Skeletal muscle tissue (tissue), 4 donors: ENCODE data around the gene UVSSA. TPM values are rescaled to one million over a fixed set of nuclear protein-coding genes. Genes with fewer than 3 reads are reported as not detected.

Experiments
- H3K27ac ChIP-seq: one replicate; pipeline ENCODE4 v1.7.0; 2013; ENCODE audit warnings: mild to moderate bottlenecking, low read depth, low read length, inconsistent platforms
- H3K27me3 ChIP-seq, 3 donors: one replicate each; pipeline ENCODE4 v1.7.0; 2013; ENCODE audit warnings: low read length in 3 of 3; ENCODE audit not compliant: control insufficient read depth in 3 of 3, insufficient read depth in 3 of 3
- H3K36me3 ChIP-seq, 3 donors: one replicate each; pipeline ENCODE4 v1.7.0; 2013; ENCODE audit warnings: low read length in 3 of 3; ENCODE audit not compliant: control insufficient read depth in 3 of 3, insufficient read depth in 3 of 3
- H3K4me1 ChIP-seq, 3 donors: one replicate each; pipeline ENCODE4 v1.7.0; 2013; ENCODE audit warnings: low read length in 3 of 3, mild to moderate bottlenecking in 3 of 3; ENCODE audit not compliant: control insufficient read depth in 3 of 3, insufficient read depth in 3 of 3
- H3K4me3 ChIP-seq, 3 donors: one replicate each; pipeline ENCODE4 v1.7.0; 2013; ENCODE audit warnings: low read length in 3 of 3
- H3K9ac ChIP-seq, 3 donors: one replicate each; pipeline ENCODE4 v1.7.0; 2013; ENCODE audit warnings: low read length in 3 of 3, mild to moderate bottlenecking in 3 of 3, moderate library complexity in 2 of 3, low read depth in 1 of 3
- H3K9me3 ChIP-seq, 3 donors: one replicate each; pipeline ENCODE4 v1.7.0; 2013; ENCODE audit warnings: low read length in 3 of 3; ENCODE audit not compliant: control insufficient read depth in 3 of 3
- total RNA-seq: library from RNA; depleted of rRNA; stranded (reverse); fragments of >200 nt; gene quantifications from one replicate; pipeline ENCODE4 v1.2.3, GENCODE V29; 2014
- donor health status: Osteomylitis.

Gene UVSSA
- total RNA-seq, 1 donor from 2014 or later, result 2.6 TPM

DNA sequence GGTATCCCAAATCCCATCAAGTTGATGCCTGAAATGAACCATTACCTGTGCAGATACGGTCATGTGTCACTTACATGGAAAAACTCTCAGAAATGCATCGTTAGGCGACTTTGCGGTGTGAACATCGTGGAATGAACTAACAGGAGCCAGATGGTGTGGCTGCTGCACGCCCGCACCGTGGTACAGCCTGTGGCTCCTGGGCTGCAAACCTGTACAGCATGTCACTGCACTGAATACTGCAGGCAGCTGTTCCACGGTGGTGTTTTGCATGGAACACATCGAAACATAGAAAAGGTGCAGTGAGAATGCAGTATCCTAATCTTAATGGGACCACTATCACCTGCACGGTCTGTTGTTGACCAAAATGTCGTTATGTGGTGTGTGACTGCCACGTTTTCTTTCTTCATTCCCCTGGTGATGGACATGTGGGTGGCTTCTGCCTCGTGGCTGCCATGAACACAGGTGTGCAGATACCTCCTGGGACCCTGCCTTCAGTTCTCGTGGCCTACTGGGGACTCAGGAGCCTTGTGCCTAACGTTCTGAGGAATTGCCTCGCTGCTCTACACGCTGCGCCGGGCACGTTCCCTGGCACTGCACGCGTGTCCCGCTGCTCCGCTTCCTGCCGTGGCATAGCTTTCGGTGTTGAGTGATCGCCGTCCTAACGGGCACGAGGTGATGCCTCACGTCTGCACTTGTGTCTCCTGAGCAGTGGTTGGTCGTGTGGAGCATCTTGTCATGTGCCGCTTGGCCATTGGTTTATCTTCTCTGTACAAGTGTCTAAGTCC is 38.9 kb upstream of the UVSSA start:
- Histone ChIP-seq H3K36me3 (peaks cover 9 to 10% (median 10%) of the 10 kb centered on the region in 3 donors), H3K9me3 (no peaks in the 10 kb centered on the region), H3K27ac (no peak overlapping the region), H3K4me1 (peaks cover 27 to 39% (median 33%) of the 10 kb centered on the region in 3 donors), H3K9ac (no peak overlapping the region), H3K27me3 (no peaks in the 10 kb centered on the region), H3K4me3 (no peak overlapping the region)

DNA sequence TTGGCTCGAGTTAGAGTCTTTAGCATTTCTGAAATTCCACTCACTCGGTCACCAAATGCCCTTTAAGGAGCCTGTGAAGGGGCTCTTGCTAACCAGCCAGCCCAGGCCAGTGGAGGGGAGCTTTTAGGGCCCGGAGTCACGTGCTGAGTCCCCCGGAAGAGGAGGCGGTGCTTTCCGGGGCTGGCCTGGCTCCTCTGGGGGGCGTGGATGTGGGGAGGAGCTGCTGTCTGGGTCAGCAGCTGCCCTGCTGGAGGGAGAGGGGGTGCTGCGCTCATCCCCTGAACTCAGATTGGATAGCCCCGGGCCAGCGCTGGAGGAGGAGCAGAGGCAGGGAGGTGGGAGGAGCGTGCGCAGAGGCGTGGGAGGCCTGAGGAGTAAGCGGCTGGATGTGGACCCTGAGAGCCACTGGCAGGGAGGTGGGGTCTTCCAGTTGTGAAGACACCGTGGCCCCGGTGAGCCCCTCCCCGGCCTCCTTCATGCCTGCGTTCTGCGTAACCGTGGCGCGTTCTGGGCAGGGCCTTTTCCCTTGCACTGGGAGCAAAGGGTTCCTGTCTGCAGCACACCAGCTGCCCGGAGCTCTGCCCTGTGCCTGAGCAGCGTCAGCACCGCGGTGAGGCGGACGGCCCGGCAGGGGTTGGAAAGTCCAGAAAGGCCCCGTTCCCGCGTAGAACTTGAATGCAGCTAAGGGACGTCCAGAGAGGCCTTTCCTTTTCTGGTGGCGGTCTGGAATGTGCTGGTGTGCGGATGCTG is 37.6 kb upstream of the UVSSA start:
- H3K27ac ChIP-seq, result peak overlapping the region; percentile 63
- no peaks in the 10 kb centered on the region for H3K27me3 ChIP-seq
- peak overlapping the region; percentile 65 to 71 (median 71) for H3K4me3 ChIP-seq
- H3K4me1 ChIP-seq, result peaks cover 27 to 39% (median 33%) of the 10 kb centered on the region in 3 donors
- peak overlapping the region; percentile 62 to 76 (median 70) for H3K9ac ChIP-seq
- H3K36me3 ChIP-seq, result peaks cover 15 to 19% (median 16%) of the 10 kb centered on the region in 3 donors
- H3K9me3 ChIP-seq, result no peaks in the 10 kb centered on the region

DNA sequence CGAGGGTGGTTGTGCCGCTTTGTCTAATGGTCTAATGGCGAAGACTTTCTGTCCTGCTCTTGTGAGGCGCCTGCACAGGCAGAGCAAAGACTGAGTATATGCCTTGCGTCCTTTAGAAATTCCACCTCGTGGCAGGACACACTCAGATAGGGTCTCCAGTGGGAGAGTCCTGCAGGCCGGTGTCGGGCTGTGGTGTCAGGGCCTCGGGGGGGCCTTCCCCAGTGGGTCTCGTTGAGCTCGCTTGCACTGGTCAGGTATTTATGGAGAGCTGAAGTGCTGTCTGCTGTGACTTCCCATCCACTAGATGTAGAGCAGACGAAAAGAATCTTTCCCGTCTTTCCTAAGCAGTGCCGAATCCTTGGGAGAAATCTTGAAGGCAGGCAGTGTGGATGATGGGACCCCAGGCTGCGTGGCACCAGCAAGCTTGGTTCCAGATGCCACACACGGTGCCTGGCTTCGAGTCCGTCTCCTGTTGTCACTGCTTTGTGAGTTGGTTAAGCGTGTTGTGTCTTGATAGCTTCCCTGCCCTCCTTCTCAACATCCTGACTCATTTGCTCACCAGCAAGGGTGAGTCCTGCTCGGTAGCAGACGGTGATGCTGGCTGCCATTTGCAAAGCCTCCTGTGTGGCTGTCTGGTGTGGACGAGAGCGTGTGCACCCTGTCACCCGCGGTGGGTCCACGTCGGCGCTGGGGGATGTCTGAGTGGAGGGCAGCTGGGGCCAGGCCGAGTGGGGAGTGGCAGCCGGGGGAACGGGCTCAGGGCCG is 36.8 kb upstream of the UVSSA start:
- H3K4me1 ChIP-seq, result peaks cover 27 to 39% (median 33%) of the 10 kb centered on the region in 3 donors
- H3K27me3 ChIP-seq, result no peaks in the 10 kb centered on the region
- no peaks in the 10 kb centered on the region for H3K9me3 ChIP-seq
- peak overlapping the region; percentile 36 for H3K27ac ChIP-seq
- peak overlapping the region; percentile 65 to 71 (median 71) for H3K4me3 ChIP-seq
- H3K9ac ChIP-seq, result peak overlapping the region; percentile 59 to 76 (median 62)
- H3K36me3 ChIP-seq, result peaks cover 18 to 27% (median 22%) of the 10 kb centered on the region in 3 donors

DNA sequence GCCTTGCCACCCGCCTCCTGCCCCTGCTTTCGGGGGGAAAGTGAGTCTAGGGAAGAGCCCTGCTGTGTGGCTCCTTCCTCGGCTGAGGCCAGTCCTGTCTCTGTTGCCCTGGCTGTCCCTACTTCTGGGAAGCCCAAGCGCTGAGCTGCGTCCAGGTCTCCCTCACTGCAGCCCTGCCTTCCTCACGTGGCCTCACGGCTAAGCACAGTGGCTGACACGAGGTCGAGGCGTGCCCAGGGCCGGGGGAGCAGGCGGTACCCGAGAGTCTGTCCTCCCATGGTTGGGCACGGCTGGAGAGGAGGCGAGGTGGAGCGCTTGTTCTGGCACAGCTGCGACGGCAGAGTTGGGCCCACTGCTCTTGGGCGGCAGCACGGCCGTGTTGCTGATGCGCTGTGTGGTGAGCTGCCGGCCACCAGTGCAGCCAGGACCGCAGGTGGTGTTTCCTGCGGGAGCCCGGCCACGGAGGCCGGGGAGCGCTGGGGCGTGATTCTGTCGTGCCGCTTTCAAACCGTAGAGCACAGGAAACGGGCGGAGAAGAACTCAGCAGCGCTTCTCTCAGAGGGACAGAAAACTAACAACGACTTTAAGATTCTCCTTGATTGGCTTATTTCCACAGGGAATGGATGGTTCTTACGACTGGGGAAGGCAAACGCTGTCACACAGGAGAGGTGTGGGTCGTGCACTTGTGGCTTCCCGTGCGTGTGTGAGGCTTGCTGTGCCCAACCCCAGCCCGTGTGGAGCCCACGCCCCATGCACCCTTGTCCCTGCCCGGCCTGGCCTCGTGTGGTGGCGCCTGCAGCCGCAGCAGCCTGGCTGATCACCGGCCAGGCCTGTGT is 36.0 kb upstream of the UVSSA start:
- H3K4me1 ChIP-seq, result peaks cover 27 to 35% (median 33%) of the 10 kb centered on the region in 3 donors
- H3K27me3 ChIP-seq, result no peaks in the 10 kb centered on the region
- peaks cover 23 to 31% (median 26%) of the 10 kb centered on the region in 3 donors for H3K36me3 ChIP-seq
- no peak overlapping the region for H3K27ac ChIP-seq
- peak overlapping the region in 1 of 3 donors; percentile 76 for H3K9ac ChIP-seq
- H3K4me3 ChIP-seq, result no peak overlapping the region
- H3K9me3 ChIP-seq, result no peaks in the 10 kb centered on the region

DNA sequence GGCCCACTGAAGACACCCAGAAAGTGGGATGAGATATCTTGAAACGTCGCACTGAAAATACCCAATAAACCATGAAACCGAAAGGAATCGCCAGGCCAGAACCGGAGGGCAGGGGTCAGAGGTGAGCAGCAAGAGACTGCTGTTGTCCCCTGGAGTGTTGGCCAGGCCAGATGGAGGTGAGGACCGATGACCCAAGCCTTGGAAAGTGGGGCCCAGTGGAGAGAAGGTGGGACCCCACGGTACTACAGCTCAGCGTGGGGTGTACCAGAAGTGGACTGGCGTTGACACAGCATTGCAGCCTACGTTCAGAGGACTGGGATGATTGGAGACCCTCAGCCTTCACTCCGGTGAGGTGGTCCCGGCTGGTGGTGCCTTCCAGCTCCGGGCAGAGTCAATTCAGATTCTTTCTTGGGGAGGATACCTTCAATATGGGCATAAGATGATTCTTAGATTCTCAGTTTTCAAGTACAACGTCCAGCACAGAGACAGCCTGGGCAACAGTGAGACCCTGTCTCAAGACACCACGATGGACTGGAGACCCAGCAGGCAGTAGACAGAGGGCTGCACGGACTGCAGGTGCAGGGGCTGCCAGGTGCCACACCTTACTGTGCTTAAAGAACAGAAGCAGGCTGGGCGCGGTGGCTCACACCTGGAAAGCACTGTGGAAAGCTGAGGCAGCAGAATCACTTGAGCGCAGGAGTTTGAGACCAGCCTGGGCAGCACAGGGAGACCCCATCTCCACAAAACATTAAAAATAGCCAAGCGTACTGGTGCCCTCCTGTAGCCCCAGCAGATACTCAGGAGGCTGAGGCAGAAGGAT is 34.0 kb upstream of the UVSSA start:
- H3K9me3 ChIP-seq, result no peaks in the 10 kb centered on the region
- peaks cover 39 to 46% (median 42%) of the 10 kb centered on the region in 3 donors for H3K36me3 ChIP-seq
- no peak overlapping the region for H3K4me3 ChIP-seq
- no peak overlapping the region for H3K27ac ChIP-seq
- no peaks in the 10 kb centered on the region for H3K27me3 ChIP-seq
- peaks cover 27 to 34% (median 33%) of the 10 kb centered on the region in 3 donors for H3K4me1 ChIP-seq
- H3K9ac ChIP-seq, result no peak overlapping the region

DNA sequence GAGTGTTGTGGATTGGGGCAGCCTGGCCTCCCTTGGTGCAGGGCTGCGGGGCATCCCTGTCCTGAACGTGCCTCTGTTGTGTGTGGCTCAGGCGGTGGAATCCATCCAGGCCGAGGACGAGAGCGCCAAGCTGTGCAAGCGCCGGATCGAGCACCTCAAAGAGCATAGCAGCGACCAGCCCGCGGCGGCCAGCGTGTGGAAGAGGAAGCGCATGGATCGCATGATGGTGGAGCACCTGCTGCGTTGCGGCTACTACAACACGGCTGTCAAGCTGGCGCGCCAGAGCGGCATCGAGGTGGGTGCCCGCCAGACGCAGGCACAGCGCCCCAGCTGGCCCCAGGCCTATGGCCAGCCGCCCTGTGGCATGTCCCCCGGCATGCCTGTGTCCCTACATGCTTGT is 31.7 kb upstream of the UVSSA start:
- H3K9me3 ChIP-seq, result no peaks in the 10 kb centered on the region
- no peaks in the 10 kb centered on the region for H3K27me3 ChIP-seq
- peaks cover 7 to 15% (median 12%) of the 10 kb centered on the region in 3 donors for H3K4me1 ChIP-seq
- no peak overlapping the region for H3K9ac ChIP-seq
- H3K4me3 ChIP-seq, result no peak overlapping the region
- H3K36me3 ChIP-seq, result peaks cover 47 to 53% (median 48%) of the 10 kb centered on the region in 3 donors
- H3K27ac ChIP-seq, result no peak overlapping the region

DNA sequence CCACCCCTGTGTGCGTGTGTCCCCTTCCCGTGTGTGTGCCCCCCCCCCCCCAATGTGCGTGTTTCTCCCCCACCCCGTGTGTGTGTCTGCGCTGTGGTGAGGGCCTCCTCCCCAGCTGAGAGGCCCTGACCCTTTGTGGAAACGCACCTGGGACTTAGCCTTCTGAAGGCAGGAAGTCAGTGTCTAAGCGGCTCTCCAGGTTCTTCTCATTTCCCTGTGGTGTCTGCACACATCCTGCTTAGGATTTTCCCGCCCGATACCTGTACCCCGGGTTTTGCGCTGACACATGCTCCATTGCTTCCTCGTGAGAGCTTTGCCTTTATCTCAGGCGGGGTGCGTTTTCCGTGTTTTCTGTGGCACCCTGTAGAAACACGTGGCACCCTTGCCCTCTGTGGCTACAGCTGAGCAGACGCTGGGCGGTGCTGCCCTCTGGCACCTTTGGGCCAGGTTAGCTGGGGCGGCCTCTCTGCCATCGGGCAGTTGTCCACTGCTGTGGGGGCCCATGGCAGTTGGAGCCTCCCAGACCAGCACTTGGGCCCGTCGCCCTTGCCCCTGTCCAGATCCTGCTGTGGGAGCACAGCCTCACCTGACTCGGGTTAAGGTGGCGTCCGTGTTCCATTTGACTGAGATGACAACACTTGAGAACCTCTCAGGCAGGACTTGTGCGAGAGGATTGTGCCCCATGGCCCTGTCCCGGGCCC is 31.0 kb upstream of the UVSSA start:
- Histone ChIP-seq H3K9ac (no peak overlapping the region), H3K4me1 (peaks cover under 1 to 9% (median 5%) of the 10 kb centered on the region in 3 donors), H3K4me3 (no peak overlapping the region), H3K9me3 (no peaks in the 10 kb centered on the region), H3K36me3 (peaks cover 47 to 53% (median 48%) of the 10 kb centered on the region in 3 donors), H3K27ac (no peak overlapping the region), H3K27me3 (no peaks in the 10 kb centered on the region)

DNA sequence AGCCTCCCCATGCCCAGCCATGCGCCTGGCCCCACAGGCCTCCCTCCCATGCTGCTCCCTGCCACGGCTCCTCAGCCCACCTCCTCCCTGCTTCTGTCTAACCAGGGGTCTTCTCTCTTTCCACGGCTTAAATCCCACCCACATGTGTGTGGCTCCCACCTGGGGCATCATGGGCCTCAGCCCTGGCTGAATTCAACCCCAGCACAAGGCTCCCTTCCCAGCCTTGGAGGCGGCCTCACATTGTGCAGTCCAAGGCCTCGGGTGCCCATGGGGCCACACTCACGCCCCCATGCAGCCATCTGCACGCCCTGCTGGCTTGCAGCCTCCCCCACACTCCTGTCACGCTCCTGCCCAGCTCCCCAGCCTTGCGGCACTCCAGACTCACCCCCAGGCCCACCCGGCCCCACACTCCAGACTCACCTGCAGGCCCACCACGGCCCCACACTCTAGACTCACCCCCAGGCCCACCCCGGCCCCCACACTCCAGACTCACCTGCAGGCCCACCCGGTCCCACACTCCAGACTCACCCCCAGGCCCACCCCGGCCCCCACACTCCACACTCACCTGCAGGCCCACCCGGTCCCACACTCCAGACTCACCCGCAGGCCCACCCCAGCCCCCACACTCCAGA is 30.4 kb upstream of the UVSSA start:
- Histone ChIP-seq H3K27me3 (no peaks in the 10 kb centered on the region), H3K36me3 (peaks cover 47 to 53% (median 48%) of the 10 kb centered on the region in 3 donors), H3K9me3 (no peaks in the 10 kb centered on the region), H3K4me1 (peaks cover 0 to 6% (median 0%) of the 10 kb centered on the region in 3 donors), H3K27ac (no peak overlapping the region), H3K9ac (no peak overlapping the region), H3K4me3 (no peak overlapping the region)
